Activated CD4-positive, alpha-beta T cell treated with anti-CD3 and anti-CD28 coated beads, Interleukin-2, Interleukin-6, amounts not matched to agents 100 ng/mL and 50 ng/mL, durations not matched to agents 16 hours and 8 hours (primary cell): ENCODE data around the gene ASB7.
"Not testable (repeated sequence)": the region's sequence is repeated elsewhere in the genome, so short reads cannot be mapped to it uniquely, and the experiment has no call there.

ENCODE experiments used
- DNase-seq: peaks from one replicate; pipeline ENCODE4 v3.0.0-alpha.2; 2020

The ASB7 gene, protein sequence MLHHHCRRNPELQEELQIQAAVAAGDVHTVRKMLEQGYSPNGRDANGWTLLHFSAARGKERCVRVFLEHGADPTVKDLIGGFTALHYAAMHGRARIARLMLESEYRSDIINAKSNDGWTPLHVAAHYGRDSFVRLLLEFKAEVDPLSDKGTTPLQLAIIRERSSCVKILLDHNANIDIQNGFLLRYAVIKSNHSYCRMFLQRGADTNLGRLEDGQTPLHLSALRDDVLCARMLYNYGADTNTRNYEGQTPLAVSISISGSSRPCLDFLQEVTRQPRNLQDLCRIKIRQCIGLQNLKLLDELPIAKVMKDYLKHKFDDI

DNA sequence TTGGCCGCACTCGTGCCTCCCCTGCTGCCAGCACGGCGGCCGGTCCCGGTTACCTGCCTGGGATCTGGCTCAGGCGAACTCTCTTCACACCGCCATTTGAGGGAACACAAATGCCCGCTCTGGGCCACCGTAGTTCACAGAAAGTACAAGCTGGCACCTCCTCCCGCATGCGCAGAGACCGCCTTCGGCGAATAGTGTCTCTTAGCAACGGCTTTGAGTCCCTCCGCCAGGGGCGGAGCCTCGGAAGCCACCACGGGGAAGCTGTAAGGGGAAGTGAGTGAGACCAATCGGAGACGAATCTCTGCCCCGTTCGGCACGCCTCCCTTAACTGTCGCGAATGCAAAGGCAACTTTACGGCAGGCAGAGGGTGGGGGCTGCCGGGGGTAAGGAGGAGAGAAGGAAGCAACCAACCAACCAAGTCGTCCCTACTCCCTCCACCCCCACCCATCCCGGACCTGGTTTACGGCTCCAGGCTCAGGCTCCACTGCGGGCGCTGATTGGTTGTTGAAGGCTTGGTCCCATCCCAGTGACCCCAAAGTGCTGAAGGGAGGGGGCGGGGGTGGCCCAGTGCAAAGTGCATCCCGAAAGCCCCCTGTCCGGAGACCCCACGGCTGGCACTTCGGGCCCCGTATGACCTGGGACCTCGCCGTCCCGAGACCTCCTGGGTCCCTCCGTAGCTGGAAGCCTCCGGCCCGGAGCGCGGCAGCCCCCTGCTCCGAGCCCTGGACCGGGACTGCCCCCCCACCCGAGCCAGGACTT lies at the start of gene ASB7, which contains the start of gene LINS1:
Gene ASB7 (plus strand): TSS at position 526 of the 759 bp plus-strand sequence. CDS start 9,628 bp downstream, outside the sequence.
Gene LINS1 (minus strand): TSS at position 121 of the 759 bp plus-strand sequence. CDS start 21,342 bp downstream, outside the sequence.
- DNase-seq = peak; percentile 100

DNA sequence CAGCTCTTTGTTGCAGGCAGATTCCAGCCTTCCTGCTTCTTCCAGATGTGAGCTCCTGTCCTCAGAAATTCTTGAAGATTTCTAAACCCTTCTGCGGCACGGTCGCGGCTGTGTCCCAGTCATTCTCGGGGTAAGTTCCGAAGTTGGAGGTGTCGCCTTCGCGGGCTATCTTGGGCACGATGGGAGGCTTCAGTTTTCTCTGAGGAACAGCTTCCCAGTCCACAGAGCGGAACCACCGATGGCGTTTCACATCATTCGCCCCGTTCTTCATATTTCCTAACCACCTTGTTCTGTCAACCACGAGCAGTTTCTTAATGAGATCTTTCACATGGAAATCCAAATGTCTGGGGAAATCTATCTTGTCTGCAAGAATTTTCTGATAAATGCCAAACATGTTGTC lies 48.9 kb upstream of the ASB7 start:
- no peak for DNase-seq

DNA sequence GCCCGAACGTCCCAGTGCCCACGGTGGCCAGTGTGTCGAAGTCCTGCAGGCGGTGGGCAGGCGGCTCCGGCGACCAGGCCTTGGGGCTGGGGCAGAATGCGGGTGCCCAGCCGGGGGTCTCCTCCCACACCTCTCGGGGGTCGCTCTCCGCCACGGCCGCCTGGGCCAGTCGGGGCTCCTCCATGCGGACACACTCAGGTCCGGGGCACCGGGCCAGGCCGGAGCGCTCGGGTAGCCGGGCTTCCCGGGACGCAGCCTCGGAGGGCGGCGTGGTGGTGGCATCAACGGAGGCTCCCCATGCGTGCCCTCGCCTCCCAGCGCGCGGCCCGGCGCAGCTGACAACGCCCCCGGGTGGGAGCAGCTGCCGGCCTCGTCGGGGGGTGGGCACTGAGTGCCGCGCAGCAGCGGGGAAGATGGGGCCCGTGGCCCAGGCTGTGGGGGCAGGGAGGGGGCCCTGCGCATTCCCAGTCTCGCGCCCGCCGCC lies 43.6 kb upstream of the ASB7 start:
- no peak for DNase-seq

DNA sequence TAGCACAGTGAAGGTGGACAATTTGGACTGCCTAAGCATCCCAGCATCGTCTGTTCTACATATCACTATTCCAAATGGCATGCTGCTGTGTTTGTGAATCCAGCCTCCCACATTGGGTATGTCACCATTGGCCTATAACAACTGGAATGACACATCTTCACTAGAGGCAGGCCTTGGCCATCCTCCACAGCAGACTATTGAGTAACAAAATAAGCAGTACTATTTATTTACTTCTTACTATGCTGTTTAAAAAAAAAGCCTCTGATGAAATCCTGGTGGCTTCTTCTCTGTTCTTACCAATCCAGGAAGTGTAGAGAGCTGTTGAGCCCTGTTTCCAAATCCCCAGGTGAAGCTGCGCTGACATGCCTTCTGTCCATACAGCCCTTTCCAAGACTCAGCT lies 43.1 kb upstream of the ASB7 start:
- no peak for DNase-seq

DNA sequence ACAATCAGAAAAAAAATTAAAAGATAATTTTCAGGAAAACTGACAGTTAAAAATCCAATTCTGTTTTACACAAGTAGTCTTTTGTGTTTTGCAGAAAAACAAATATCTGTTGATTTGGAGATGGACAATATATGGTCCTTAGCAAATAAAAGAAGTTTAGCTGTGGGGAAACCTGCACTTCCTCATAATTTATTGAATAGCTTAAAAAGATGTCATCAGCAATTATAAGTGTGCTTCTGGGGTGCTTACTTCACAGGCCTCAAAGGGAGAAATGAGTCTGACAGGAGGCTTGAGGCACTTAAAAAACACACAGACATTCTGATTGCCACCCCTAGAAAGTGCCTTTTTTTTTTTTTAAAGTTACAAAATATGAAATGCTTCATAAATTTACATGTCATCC lies 42.1 kb upstream of the ASB7 start:
- no peak for DNase-seq

DNA sequence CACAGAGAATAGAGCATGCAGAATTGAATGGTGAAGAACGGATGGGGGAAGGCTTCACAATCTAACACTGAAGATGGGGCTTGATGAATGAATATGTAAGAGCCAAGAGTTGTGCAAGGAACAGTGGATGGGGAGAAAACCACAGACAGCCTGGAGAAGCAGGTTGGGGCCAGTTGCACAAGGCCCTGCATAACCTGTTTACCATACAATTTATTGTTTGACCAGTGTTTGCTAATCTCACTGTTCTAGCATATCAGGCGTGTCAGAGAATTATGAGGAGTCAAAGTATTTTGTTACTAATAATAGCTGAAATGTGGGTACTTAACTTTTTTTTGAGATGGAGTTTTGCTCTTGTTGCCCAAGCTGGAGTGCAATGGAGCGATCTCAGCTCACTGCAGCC lies 36.8 kb upstream of the ASB7 start:
- no peak for DNase-seq

DNA sequence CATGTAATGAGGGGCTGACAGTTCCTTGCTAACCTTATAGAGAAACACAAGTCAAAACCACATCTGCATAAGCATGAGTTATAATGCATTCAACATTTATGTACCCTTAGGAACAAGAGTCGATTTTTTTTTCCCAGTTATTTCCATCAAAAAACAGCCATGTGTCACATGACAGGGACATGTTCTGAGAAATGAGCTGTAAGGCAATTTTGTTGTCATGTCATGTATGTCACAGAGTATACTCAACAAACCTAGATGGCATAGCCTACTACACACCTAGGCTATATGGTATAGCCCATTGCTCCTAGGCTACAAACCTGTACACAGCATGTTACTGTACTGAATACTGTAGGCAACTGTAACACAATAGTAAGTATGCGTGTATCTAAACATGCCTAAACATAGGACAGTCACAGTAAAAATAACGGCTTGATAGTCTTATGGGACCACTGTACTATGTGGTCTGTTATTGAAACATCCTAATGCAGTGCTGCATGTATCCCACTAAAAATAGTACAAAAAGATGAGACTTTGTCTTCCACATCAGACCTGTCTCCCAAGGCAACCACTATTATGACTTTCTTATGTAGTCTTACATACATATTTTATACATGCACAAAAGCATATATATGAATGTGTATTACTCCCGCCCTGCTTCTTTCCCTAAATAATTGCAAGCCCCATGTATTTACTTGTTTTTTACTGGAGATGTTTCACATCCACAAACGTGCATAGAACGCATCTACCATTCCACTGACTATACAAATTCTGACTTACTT lies 35.4 kb upstream of the ASB7 start:
- no peak for DNase-seq

DNA sequence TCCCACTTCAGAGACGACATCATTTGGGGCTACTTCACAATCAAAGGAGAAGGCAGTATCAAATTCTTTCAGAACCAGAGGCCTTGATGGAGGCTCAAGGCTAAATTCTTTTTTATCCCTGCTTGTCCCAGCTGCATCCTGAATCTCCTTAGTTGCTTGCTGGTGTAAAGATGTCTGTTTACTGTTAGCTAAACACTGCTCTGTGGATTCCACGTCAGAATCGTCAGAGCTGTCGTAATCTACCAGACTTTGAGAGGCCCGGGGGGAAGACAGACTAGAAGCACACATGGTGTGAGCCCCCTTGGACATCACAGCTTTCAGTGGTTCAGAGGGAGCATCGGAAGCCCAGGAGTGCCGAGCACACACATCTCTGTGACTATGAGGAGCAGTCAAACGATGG lies 33.0 kb upstream of the ASB7 start:
- DNase-seq = no peak

DNA sequence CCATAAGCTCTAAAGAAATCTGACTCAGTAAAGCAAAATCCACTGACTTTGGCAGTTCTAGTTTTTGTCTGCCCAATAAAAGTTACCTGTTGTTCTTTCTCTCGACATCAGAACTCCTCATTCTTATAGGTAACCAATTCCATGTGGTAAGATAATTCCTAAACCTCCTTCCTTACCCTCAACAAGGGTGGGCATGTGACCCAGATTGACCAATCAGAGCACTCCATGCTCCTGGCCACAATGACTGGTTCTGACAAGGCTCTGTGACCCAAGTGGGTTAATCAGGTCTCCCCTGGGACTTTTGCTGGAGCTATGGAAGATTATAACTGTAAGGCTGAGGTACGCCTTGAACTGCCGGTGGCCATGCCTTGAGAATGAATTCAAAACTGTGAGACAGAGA lies 32.1 kb upstream of the ASB7 start:
- DNase-seq = no peak

DNA sequence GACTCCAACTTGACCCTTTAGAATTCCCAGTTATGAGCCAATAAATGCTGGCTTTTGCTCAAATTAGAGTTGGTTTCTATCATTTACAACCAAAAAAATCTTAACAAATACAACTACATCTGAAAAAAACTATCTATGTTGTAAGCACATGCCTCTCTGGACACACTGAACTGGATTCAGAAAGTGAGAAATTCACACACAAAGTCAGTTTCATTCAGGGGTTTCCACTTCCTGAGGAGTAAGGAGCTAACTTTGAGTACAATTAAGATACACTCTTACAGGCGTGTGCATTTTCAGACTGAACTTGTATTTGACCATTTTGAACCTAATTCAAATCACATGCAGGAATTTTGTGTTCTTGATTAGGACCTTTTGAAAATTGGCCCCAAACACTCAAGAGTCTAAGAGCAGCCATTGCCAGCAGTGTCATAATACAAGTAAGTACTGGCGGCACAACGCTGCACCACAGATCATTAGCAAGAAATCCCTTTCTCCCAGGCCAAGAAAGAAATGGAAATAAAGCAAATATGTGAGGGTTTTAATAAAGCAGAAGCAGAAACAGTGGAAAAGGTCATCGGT lies 31.6 kb upstream of the ASB7 start:
- no peak for DNase-seq

DNA sequence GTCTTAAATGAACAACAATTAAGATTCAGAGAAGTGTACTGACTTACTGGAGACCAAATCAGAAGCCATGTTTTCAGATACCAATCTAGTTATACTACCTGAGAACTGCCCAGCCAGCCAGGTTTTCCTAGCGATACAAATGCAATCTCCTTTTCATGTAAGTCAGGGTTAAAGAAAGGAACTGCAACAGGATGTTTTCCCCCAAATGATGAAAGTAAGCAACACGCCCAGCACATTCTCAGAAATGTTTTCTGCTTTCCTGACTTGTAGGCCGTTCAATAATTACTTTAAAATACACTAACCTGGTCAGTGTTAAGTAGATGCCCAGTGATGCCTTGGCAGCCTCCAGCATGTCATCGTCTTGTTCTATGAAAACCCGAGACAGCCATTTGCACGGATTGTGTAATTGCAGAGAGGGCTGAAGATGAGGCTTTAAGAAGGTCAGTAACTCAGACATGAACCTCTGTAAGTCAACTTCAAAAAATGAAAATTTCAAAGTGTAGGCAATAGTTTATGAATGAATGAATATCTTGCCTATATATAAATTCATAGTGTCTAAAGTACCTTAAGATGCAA lies 30.7 kb upstream of the ASB7 start:
- DNase-seq = no peak

DNA sequence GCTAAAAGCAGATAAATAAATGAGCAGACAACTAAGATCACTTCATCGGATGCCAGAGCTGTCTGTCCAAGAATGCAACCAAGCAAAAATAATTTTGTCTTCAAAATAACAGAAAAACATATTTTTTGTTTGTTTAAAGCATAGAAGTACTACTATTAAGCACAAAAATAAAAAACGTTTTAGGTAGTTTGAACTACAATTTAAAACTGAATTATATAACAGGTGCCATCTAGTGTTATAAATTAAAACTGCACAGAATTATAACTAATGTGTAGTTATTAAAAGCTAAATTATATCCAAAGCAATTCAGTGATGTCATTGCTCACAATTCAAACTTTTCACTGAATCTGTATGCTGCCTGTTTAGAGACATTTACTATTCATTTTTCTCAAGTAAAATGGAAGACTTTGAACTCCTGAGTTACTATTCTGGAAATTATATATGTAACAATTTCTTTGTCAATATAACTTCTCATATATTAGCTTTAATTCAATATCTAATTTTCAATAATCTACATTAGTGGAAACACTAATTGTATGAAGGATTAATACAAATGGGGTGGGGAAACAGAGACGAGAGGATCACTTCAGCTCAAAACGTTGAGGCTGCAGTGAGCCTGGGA lies 29.9 kb upstream of the ASB7 start:
- no peak for DNase-seq

DNA sequence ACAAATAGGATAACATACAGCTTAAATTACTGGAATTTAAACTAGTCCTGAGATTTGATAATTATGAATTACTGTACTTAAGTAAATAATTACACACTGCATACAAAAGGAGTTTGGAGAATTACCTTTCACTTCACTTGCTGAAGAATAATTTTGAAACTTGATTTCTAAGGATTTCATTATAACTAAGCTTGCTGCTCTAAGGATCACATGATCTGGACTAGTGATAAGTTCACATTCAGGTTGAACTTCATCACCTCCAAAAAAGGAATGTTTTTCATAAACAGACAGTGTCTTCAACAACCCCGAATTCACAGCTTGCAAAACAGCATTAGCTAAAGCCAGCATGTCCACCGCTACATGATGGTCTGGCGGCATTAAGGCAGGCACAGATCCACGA lies 28.9 kb upstream of the ASB7 start:
- no peak for DNase-seq

DNA sequence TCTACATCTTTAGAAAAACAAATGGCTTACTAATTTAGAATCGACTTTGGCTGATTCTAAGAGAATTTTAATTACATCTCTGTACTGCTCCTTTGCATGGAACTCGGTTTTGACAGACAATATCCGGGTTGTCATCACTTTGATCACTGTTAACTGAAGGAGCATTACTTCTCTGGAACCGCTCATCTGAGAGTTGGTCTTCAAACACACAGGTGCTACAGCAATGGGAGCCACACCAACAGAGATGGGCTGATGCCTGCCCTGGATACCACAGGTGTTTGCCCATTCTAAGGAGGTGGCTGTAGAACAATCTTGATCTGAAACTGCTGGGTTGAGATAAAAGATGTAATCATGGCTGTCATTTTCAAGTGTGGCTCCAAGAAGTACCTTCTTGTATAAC lies 22.0 kb upstream of the ASB7 start:
- no peak for DNase-seq

DNA sequence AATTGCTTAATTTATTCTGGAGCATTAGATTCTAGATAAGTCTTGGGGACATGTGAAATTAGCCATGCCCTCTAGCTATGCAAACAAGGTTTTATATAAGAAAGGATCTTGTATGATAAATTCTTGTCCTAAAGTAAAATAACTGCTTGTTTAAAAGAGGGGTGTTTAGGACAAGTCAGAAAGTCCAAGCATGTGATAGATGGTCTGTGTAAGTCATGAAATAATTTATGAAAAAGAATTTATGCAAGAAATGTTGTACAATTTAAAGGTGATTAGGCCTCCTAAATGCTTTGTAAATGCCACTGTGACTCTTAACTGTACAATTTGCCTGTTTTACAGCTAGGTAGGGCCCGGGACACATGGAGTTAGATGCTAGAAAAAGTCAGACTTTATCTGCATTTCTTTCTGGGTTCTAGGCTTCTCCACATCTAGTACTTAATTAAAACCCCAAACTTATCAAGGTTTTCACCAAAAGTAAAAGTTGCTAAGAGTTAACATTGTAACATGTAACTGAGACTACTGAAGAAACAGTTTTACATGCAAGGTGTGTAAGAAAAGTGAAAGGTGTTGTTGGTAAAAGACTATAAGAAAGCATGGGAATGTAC lies 13.6 kb upstream of the ASB7 start:
- no peak for DNase-seq

DNA sequence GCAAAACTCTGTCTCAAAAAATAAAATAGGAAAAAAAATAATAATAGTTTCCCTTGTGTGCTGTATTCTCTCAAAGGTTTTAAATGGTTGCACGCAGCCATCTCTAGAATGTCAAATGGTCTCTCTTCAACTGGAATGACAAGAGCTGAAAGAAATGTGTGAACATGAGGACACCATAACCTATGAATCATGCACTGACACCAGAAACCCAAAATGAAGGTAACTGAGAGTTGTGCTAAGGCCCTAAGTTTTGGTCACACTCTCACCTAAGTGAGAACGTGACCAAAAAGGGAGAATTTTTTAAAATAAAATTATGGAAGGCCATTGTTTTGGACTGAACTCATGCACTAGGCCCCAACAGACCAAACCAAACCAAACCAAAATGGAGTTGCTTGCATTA lies 11.2 kb upstream of the ASB7 start:
- DNase-seq = not testable (repeated sequence)

DNA sequence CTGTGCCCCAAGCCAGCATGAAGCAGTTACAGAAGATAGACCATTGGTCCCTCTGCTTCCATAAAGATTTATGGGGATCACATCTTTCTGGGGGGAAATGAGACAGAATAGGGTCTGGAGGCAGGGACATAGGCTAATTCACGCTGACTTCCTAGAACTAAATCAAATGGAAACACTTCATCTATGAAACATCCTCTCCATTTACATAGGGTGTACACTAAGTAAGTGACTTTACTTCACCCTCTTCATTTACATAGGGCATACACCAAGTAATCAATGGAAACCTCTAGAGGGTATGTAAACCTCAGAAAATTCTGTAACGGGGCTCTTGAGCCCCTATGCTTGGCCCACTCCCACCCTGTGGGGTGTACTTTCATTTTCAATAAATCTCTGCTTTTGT lies 10.6 kb upstream of the ASB7 start:
- no peak for DNase-seq

DNA sequence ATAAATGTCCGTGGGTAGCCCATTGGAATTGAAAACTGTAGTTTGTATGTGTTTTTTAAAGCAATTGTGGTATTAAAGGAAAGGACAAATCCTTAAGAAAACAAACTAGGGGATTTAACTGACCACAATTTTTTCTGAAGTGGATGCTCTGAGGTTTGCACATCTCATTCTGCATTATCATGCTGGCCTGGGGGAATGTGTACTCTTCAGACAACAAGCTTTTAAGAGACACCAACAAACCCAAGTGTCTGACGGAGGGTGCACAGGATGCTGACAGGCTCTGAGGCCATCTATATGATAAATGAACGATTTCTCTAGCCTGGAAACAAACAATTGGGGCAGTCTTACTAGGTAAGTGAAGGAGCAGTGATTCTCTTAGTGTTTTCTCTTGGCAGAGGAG lies 9.5 kb upstream of the ASB7 start:
- no peak for DNase-seq

DNA sequence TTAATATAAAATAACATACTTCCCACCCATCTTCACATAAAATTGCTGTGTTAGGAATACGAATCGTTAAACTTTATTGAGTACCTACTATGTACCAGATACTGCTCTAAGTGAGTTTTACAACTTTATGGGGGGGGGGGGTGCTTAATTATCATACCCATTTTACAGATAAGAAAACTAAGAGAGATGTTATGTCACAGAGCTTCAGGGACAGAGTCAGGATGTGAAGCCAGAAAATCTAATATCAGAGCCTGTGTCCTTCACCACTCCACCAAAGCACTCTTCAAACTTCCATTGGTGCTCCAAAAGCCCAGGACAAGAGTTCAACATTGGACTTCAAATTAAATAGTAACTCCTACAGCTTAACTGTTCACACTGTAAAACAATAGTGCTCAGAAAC lies 9.0 kb upstream of the ASB7 start:
- no peak for DNase-seq

DNA sequence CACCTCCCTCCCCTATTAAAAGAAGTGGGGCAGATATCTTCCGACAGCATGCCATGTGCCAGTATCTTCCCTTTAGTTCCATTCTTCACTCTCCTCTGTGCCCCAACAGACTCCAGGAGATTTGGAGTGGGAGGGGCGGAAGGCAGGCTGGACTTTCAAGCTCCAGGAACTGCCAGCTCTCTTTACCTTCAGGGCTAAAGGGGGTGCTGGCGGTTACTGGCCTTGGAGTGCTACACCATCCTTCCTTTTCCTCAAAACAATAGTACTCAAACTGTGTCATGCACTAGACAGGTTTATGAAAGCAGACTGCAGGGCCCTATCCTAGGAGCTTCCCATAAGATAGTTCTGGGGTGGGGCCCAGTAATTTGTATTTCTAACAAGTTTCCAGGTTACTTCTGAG lies 6.4 kb upstream of the ASB7 start:
- DNase-seq = peak; percentile 27

DNA sequence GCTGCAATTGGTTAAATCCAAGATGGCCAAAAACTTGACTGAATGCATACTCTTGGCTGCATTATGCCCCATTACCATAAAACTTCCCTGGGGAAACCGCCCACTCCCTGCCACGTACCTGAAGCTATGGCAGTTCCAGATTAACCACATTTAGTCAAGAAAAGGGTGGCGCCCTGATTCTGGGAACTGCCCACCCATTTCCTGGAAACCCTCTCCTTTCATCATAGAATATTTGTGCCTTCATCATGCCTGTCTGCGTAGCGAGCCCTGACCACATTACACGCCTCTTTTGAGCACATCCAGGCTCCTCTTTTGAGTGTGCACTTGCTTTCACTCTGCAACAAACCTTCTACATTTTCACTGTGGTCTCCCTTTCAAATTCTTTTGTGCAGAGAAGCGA lies 5.6 kb upstream of the ASB7 start:
- peak; percentile 96 for DNase-seq

DNA sequence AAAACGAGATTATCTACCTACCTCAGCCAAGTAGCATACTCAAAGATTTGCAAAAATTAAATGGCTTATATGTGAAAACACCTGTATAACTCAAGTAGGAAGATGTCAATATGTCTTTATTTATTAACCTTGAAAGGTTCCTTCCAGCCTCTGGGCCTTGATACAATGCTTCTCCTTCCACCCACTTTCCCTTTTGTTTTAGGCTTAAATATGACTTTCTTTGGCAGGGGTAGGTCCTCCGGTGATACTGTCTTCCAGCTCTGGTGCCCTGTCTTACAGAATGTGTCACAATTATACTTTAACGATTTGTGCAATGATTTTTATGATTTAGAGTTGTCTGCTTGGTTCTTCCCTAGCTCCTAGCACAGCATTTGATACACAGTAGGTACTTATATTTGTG lies 4.5 kb upstream of the ASB7 start:
- DNase-seq = peak; percentile 29
